Measurements from ENCODE around the gene CRYGN. TPM values are rescaled to one million over a fixed set of nuclear protein-coding genes. Genes with fewer than 3 reads are reported as not detected.

Gene CRYGN
- total RNA-seq, 1 experiment from 2014 or later = not detected

DNA sequence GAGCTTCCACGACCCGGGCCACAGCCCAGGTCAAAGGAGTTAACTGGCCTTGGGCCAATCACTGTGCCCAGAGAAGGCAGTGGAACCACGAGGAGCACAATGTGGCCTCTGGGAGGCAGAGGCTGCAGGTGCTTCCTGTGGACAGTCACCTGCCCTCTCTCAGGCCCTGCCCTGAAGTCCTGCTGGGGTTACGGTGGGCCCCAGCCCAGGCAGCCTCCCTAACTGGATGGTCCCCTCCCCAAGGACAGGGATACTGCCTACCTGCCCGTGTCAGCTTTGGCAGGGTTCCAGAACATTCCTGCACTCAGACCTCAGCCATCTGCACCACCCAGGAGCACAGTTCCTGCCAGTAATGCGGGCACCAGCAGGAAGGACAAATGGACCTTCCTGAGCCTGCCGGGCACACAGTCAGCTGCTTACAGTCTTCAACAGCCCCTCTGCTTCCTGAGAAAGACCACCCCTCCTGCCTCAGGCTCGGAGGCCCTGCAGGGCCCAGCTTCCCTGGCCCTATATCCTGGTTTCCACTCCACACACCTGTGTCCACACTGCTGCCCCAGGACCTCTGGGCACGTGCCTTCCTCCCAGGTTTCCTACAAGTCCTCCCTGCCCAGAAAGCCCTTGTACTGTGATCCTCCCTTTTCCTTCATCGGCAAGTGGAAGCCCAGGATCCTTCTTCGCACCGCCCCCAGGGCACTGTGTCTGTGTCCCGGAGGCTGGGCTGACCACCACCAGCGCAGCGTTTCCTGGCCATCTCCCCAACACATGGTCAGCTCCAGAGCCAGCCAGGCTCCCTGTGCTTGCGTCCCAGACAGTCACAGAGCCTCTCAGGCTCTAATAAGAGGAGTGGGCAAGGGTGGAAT is 53.4 kb downstream of the CRYGN start:
- in situ Hi-C loops (cut with HindIII; ENCODE audit: low sequenced_read_pairs) = no loop called here
- DNase-seq (ENCODE audit: low spot score) = peak; percentile 71

DNA sequence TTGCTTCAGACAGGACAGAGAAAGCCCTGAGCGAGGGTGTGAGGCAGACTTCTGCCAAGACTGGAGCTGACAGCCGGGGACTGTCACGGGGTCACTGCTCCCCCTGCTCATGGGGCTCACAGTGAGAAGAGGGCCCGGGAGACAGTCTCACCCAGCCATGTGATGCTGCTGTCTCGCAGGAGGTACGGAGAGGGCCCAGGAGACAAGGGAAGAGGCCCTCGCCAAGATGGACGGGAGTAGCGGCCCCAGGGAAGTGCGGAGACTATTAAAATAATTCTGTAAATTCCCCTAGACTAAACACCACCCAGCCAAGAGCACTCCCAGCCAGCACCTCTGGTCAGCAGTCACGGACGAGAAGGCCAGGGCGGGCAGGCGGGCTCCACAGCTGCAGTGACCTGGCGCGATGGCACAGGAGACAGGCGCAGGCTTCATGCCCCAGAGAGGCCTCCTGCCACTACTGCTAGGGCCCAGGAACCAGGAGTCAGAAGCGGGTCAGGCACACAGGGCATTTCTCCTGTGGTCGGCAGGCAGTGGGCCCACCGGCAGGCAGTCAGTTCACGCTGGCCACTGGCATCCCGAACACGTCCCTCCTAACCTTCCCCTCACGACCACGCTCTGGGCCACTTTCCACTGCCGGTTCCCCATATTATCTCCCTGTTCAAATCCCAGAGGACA is 54.2 kb downstream of the CRYGN start:
- DNase-seq (ENCODE audit: low spot score) = no peak
- in situ Hi-C loops (cut with HindIII; ENCODE audit: low sequenced_read_pairs) = no loop called here

DNA sequence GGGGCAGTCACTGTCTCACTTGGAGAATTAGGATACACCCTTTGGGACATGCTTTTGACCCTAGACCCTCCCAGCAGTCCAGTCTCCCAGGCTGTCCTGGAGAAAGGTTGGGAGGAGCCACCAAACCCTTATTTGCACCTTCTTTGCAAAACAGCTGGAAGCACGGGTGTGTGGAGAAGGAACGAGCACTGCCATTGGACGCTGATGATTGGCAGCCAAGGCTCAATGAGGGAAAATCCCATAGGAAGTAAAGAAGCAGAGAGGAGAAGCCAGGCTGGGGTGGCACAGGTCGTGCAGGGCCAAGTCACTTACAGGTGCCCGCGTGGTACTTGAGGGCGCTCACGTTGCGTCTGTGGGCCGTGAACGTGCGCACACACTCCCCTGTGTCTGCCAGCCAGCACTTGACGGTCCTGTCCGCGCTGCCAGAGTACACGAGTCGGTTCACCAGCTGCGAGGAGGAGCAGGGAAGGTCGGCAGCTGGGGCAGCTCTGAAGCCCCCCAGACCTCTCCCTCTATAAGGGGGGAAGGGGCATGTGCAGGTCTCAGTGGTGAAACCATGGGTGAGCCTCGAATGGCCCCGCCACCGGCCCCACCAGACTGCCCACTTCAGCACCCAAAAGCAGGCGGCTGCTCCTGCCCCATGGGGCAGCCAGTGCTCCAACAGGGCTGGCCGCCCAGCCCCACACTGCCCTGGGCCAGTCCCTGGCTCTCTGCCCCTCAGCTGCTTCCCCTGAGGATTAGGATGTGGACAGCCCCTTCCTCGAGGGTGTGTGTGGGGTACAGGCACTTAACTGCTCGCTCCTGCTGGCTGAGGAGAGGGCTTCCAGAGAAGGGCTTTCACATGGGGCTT is 54.9 kb downstream of the CRYGN start:
- in situ Hi-C loops (cut with HindIII; ENCODE audit: low sequenced_read_pairs) = no loop called here
- no peak for DNase-seq (ENCODE audit: low spot score)

DNA sequence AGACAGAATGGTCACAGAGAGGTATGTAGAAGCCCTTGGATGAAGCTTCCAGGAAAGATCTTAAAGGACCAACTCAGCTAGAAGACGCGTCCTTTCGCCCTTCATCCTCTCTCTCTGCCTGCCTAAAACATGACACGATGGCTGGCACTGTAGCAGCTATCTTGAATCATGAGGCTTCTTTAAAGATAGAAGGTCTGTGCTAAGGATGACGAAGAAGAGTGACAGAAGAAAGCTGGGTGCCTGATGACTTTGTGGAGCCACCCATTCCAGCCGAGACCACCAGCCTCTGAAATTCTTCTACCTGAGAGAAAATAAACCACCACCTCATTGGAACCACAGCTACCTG is 55.6 kb downstream of the CRYGN start:
- in situ Hi-C loops (cut with HindIII; ENCODE audit: low sequenced_read_pairs) = no loop called here
- no peak for DNase-seq (ENCODE audit: low spot score)

DNA sequence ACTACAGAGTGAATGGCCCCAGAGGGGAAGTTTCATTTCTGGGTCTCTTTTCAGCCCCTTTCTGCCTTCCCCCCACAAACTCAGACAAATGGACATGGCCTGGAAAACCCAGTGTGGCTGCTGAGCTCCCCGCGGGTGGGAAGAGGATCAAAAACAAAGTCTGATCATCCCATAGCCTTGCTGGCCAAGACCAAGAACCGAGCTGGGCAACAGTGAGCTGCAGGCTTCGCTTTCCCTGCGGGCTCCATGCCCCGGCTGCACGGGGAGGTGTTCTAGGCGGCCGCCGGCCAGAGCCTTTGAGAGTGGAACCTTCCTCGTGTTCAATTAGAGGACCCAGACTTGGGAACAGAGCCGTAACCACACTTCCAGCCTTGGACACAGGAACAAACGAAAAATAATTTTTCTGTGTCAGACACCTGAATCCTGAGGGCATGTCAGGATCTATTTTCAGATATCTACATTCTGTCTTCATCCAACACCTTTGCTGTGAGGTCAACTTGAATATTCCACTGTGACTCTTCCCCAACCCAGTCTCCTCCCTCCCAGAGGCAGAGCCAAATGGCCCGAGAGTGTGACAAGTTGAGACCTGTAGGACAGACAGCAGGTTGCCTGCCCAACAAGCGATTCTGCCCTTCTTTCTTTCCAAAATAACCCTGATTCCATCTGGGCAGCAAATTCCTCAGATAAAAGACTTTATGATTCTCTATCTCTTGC is 56.1 kb downstream of the CRYGN start:
- in situ Hi-C loops (cut with HindIII; ENCODE audit: low sequenced_read_pairs) = no loop called here
- DNase-seq (ENCODE audit: low spot score) = peak; percentile 77

DNA sequence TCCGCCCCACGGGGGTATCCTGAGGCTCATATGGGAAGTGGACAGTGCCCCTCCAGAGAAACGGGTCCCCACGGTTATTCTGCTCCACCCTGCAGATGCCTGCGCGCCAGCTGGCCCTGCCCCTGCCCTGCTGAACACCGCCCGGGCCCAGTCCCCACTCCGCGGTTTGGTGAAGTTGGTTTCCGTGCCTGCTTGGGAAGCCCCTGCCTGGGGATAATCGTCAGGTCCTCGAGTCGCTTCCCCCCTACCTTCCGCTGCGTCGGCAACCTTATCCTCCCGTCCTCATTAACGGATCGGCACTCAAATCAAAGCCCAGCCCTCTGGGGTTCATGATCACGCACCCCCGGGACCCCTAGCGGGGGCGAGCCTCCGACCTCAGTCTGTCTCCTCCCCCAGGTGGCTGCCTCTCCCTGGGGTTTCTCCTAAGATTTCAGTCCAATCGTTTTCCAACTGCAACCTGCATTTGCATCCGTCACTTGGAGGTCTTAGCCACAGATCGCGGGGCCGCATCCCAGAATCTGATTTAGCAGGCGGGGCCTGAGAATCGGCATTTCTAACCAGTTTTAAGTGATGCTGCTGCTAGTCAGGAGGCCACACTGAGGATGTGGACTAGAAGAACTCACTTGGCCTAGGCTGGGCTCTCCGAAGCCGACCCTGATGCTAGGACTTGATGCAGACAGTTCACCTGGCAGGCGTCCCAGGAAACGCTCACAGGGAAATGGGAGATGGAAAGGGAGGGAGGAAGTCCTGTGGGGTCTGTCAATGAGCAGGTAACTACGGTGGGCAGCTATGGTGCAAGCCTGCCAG is 57.7 kb downstream of the CRYGN start:
- in situ Hi-C loops (cut with HindIII; ENCODE audit: low sequenced_read_pairs) = no loop called here
- no peak for DNase-seq (ENCODE audit: low spot score)

DNA sequence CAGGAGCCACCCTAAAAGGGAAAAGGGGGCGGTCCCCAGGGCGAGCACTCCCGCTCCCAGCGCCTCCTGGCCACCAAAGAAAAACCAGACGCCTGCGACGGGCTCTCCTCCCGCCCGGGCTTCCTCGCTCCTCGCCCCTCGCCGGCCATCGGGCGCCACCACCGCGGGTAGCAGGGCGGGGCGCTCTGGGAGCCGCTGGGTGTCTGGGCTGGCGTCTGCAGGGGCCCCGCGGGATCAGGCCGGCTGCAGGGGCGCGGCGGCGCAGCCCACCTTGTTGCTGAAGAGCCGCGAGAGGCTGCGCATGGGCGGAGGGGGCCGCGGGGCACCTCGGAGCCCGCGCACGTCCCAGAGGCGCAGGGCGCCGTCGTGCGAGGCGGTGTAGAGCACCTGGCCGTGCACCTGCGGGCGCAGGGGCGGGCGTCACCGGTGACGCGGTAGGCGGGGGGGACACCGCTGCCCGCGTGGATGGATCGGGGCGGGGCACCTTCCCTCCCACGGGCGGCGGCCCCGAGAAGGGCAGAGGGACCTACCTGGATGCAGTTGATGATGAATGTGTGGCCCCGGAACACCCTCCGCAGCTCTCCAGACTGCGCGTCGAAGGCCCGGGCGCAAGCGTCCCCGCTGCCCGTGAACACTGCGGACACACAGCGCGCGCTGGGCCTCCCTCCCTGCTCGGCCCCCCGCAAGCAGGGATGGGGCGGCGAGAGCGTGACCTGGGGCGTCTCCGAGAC is 58.4 kb downstream of the CRYGN start:
- in situ Hi-C loops (cut with HindIII; ENCODE audit: low sequenced_read_pairs) = no loop called here
- DNase-seq (ENCODE audit: low spot score) = no peak

DNA sequence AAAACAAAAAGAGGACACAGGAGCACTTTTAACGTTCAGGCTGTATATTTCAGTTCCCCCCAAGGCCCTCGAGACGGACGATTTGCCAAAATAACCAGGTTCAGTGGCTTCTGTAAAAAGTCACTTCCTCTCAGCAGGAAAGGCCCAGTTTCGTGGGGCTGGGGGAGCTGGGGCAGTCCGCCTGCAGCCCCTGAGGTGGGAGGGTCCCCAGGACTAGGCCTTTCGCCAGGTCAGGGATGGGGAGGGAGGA is 58.9 kb downstream of the CRYGN start:
- in situ Hi-C loops (cut with HindIII; ENCODE audit: low sequenced_read_pairs) = no loop called here
- no peak for DNase-seq (ENCODE audit: low spot score)

DNA sequence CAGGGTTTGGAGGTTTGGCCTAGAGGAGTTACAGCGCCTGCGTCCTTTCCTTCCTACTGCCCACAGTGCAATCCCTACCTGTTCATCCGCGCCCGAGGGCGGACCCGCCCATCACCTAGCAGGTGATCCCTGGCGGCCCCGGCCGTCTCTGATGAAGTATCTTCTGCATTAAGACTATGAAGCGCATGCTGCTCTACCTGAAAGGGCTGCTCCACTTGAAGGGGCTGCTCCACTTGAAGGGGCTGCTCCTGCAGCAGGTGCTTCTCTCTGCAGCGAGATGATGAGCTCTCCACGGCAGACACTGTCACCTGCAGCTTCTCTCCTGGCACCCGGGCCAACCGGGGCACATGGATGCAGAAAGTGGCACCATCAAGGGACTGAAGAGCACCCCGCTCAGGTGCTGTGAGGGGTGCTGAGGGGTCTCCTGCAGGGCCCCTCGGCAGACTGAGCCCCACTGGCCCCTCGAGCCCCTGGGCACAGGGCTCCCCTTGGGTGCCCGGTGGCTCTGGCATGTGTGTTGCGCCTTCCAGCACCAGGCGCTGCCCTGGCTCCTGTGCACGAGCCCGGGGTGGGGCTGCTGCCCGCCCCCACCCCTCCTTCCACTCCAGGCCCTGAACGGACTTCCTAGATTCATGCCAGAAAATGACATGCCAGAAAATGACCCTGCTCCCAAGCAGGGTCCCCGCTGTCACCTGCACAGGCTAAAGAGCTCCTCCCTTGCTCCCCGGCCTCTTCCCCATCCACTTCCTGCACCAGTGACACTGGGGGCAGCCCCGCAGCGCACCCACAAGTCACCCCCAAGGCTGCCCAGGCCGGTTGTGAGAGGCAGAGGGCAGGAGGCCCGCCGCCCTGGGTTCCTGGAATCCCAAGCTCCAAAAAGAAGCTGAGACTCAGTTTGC is 59.5 kb downstream of the CRYGN start:
- in situ Hi-C loops (cut with HindIII; ENCODE audit: low sequenced_read_pairs) = no loop called here
- DNase-seq (ENCODE audit: low spot score) = no peak

DNA sequence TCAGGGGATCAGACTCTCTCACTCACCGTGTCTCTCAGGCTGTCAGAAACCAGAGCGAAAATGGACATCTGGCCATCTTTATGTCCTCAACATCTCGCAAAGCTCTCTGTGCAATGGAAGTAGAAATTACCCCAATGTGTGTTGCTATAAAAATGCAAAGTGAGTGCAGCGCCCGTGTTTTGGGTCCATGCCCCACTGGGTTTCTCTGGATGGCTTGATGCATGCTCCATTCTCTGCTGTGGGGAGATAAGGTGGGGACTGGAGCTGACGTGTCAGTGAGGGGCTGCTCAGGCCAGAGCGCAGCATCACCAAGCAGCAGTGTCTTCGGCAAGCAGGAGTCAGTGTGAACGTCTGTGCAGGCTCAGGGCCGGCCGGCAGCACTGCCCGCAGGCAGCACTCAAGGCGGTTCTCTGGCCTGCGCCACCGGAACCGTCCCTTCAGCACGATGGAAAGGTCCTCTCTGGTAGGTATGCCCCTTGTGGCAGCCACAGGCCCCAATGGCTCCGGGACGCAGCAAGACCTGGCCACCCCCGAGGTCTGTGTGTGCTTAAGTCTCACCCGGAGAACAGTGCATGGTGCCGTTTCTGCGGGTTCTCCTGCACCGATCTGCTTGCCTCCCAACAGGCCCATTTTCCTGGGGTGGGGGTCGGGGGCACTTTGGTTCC is 60.3 kb downstream of the CRYGN start:
- in situ Hi-C loops (cut with HindIII; ENCODE audit: low sequenced_read_pairs) = no loop called here
- no peak for DNase-seq (ENCODE audit: low spot score)

DNA sequence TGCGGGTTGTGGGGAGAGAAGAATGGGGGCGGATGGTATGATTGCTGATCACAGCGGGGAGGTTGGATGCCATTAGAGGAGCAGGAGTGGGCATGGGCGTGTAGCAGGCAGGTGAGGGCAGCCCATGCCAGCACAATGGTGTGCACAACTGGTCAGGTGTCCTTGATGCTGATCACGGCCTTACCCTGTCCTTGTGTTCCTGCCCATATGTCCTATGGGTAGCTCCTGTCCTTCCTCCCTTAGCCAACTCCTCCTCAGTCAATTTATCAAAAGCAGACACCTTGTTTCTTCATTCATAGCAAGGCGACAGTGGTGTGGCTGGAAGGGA is 60.8 kb downstream of the CRYGN start:
- in situ Hi-C loops (cut with HindIII; ENCODE audit: low sequenced_read_pairs) = no loop called here
- no peak for DNase-seq (ENCODE audit: low spot score)

Other genes starting within 250 kb of the CRYGN start
- not detected in 2 replicates for gene H2BK1, start 229.7 kb downstream of the CRYGN start, total RNA-seq (2014; rRNA removed; shearing (Covaris generic))
- 63.0 and 99.0 TPM in 2 replicates for gene ABCF2, start 212.9 kb downstream of the CRYGN start, total RNA-seq (2014; rRNA removed; shearing (Covaris generic))
- gene CHPF2, start 207.7 kb downstream of the CRYGN start, total RNA-seq (2014; rRNA removed; shearing (Covaris generic)) = 22.3 and 31.1 TPM in 2 replicates
- gene SMARCD3, start 191.4 kb downstream of the CRYGN start, total RNA-seq (2014; rRNA removed; shearing (Covaris generic)) = 65.7 and 68.2 TPM in 2 replicates
- 41.8 and 59.0 TPM in 2 replicates for gene NUB1, start 98.3 kb downstream of the CRYGN start, total RNA-seq (2014; rRNA removed; shearing (Covaris generic))
- 10.2 and 13.7 TPM in 2 replicates for gene WDR86, start 30.1 kb downstream of the CRYGN start, total RNA-seq (2014; rRNA removed; shearing (Covaris generic))
- gene RHEB, start 79.8 kb upstream of the CRYGN start, total RNA-seq (2014; rRNA removed; shearing (Covaris generic)) = 127 and 156 TPM in 2 replicates